C4-2B (cell line): Measurements from ENCODE around the gene THOC6.

Experiments
- CTCF ChIP-seq: fragments of 450-650 bp; conservative IDR thresholded peaks from 2 replicates; pipeline ENCODE4 v1.5.1; 2017; ENCODE audit warnings: mild to moderate bottlenecking
- ZFX ChIP-seq: fragments of 450-650 bp; IDR thresholded peaks from 2 replicates; pipeline ENCODE4 v1.6.1; 2017

- TF ChIP-seq CTCF (no peak), ZFX (no peak)
These were observed 49.6 kb downstream of the THOC6 start for GRCh38 chr16:3073448-3073847.
